SU-DHL-6 (cell line): ENCODE results near the gene PTPN4.

Source experiments
- H2AFZ ChIP-seq: fragments of 200-600 bp; sonication (generic); 2 replicates; pipeline ENCODE4 v1.6.1; 2014; ENCODE audit warnings: low read depth, mild to moderate bottlenecking, moderate library complexity, mixed read lengths, antibody characterized with exemption, low read length; ENCODE audit not compliant: severe bottlenecking
- H3F3A ChIP-seq: fragments of 200-600 bp; shearing (Covaris generic); 2 replicates; pipeline ENCODE4 v1.6.0; 2016; ENCODE audit warnings: antibody characterized with exemption, mild to moderate bottlenecking; ENCODE audit not compliant: insufficient read depth
- H3K27ac ChIP-seq: fragments of 200-600 bp; sonication (generic); 2 replicates; pipeline ENCODE4 v1.5.1; 2016; ENCODE audit warnings: low read depth, mild to moderate bottlenecking, low read length, moderate library complexity, mixed read lengths
- H3K27me3 ChIP-seq: fragments of 200-600 bp; sonication (generic), shearing (Covaris generic); 2 replicates; pipeline ENCODE4 v1.6.0; 2014; ENCODE audit warnings: mild to moderate bottlenecking, low read length
- H3K36me3 ChIP-seq: fragments of 200-600 bp; sonication (generic); 2 replicates; pipeline ENCODE4 v1.6.1; 2014; ENCODE audit warnings: mild to moderate bottlenecking, low read length, mixed read lengths
- H3K4me2 ChIP-seq: fragments of 300-600, 200-600 bp; shearing (Covaris generic), sonication (generic); 2 replicates; pipeline ENCODE4 v1.6.0; 2014; ENCODE audit warnings: low read length, low read depth, mild to moderate bottlenecking; ENCODE audit not compliant: poor library complexity, severe bottlenecking
- H3K4me3 ChIP-seq: fragments of 200-600 bp; sonication (generic); 2 replicates; pipeline ENCODE4 v1.5.1; 2014; ENCODE audit warnings: antibody characterized with exemption, low read length, mild to moderate bottlenecking, mixed read lengths; ENCODE audit not compliant: insufficient read depth, poor library complexity, severe bottlenecking
- H3K79me2 ChIP-seq: fragments of 200-600 bp; sonication (generic); 2 replicates; pipeline ENCODE4 v1.6.1; 2014; ENCODE audit warnings: mild to moderate bottlenecking, low read length, moderate library complexity; ENCODE audit not compliant: insufficient read depth
- H3K9ac ChIP-seq: fragments of 200-600 bp; sonication (generic); 2 replicates; pipeline ENCODE4 v1.7.0; 2014; ENCODE audit warnings: mild to moderate bottlenecking, low read length
- H3K9me2 ChIP-seq: fragments of 200-600 bp; sonication (generic); replicated peaks from 2 replicates; pipeline ENCODE4 v1.6.1; 2014; ENCODE audit warnings: low read length; ENCODE audit not compliant: insufficient read depth
- H3K9me3 ChIP-seq: fragments of 200-600 bp; sonication (generic); 2 replicates; pipeline ENCODE4 v1.6.1; 2014; ENCODE audit warnings: low read length, mixed read lengths; ENCODE audit not compliant: insufficient read depth
- H4K20me1 ChIP-seq: fragments of 200-600 bp; sonication (generic); 2 replicates; pipeline ENCODE4 v1.6.1; 2014; ENCODE audit warnings: low read depth, mild to moderate bottlenecking, antibody characterized with exemption, low read length, moderate library complexity, mixed read lengths
- EZH2phosphoT487 ChIP-seq: fragments of 200-600 bp; sonication (generic), shearing (Covaris generic); conservative IDR thresholded peaks from 2 replicates; pipeline ENCODE4 v1.6.1; 2018; ENCODE audit warnings: mild to moderate bottlenecking, antibody characterized with exemption, low read length, moderate library complexity, mixed read lengths
- TF ChIP-seq, protein P1 (sequence below): fragments of 200-600 bp; sonication (generic); IDR thresholded peaks from one replicate; pipeline ENCODE4 v1.5.1; 2017; ENCODE audit warnings: antibody characterized with exemption, mild to moderate bottlenecking, low read length, moderate library complexity; ENCODE audit not compliant: insufficient read depth, poor library complexity, severe bottlenecking

The PTPN4 gene

GRCh38 chr2:119929537-119929936 is 169.8 kb downstream of the PTPN4 start:
- H3K79me2 ChIP-seq, result no peaks in the 10 kb centered on the region
- H3K36me3 ChIP-seq, result no peaks in the 10 kb centered on the region
- no peaks in the 10 kb centered on the region for H3K9me3 ChIP-seq
- TF ChIP-seq EZH2phosphoT487, result no peak
- TF ChIP-seq, protein P1, sequence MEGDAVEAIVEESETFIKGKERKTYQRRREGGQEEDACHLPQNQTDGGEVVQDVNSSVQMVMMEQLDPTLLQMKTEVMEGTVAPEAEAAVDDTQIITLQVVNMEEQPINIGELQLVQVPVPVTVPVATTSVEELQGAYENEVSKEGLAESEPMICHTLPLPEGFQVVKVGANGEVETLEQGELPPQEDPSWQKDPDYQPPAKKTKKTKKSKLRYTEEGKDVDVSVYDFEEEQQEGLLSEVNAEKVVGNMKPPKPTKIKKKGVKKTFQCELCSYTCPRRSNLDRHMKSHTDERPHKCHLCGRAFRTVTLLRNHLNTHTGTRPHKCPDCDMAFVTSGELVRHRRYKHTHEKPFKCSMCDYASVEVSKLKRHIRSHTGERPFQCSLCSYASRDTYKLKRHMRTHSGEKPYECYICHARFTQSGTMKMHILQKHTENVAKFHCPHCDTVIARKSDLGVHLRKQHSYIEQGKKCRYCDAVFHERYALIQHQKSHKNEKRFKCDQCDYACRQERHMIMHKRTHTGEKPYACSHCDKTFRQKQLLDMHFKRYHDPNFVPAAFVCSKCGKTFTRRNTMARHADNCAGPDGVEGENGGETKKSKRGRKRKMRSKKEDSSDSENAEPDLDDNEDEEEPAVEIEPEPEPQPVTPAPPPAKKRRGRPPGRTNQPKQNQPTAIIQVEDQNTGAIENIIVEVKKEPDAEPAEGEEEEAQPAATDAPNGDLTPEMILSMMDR, result no peak
- no peaks in the 10 kb centered on the region for H4K20me1 ChIP-seq
- no peak overlapping the region for H3K4me2 ChIP-seq
- no peak overlapping the region for H3K27ac ChIP-seq
- H3K27me3 ChIP-seq, result no peaks in the 10 kb centered on the region
- H3K4me3 ChIP-seq, result no peak overlapping the region
- H3K9me2 ChIP-seq, result no peaks in the 10 kb centered on the region
- no peaks in the 10 kb centered on the region for H3F3A ChIP-seq
- no peak overlapping the region for H3K9ac ChIP-seq
- H2AFZ ChIP-seq, result no peak overlapping the region

GRCh38 chr2:119932809-119933208 is 173.1 kb downstream of the PTPN4 start:
- no peaks in the 10 kb centered on the region for H3K9me3 ChIP-seq
- no peaks in the 10 kb centered on the region for H3K27me3 ChIP-seq
- no peak overlapping the region for H3K4me2 ChIP-seq
- no peak overlapping the region for H2AFZ ChIP-seq
- H3F3A ChIP-seq, result no peaks in the 10 kb centered on the region
- no peak overlapping the region for H3K27ac ChIP-seq
- H3K36me3 ChIP-seq, result no peaks in the 10 kb centered on the region
- no peaks in the 10 kb centered on the region for H3K79me2 ChIP-seq
- no peaks in the 10 kb centered on the region for H4K20me1 ChIP-seq
- H3K4me3 ChIP-seq, result no peak overlapping the region
- TF ChIP-seq EZH2phosphoT487, result no peak
- TF ChIP-seq, protein P1, result no peak
- no peaks in the 10 kb centered on the region for H3K9me2 ChIP-seq
- H3K9ac ChIP-seq, result no peak overlapping the region

GRCh38 chr2:119934319-119934718 is 174.6 kb downstream of the PTPN4 start:
- TF ChIP-seq, protein P1, result no peak
- no peak for TF ChIP-seq EZH2phosphoT487
- no peaks in the 10 kb centered on the region for H3F3A ChIP-seq
- no peak overlapping the region for H3K9ac ChIP-seq
- no peak overlapping the region for H3K4me2 ChIP-seq
- no peaks in the 10 kb centered on the region for H4K20me1 ChIP-seq
- H3K9me2 ChIP-seq, result no peaks in the 10 kb centered on the region
- no peak overlapping the region for H2AFZ ChIP-seq
- no peaks in the 10 kb centered on the region for H3K36me3 ChIP-seq
- no peaks in the 10 kb centered on the region for H3K79me2 ChIP-seq
- no peak overlapping the region for H3K27ac ChIP-seq
- no peaks in the 10 kb centered on the region for H3K9me3 ChIP-seq
- no peaks in the 10 kb centered on the region for H3K27me3 ChIP-seq
- no peak overlapping the region for H3K4me3 ChIP-seq
